Measurements from ENCODE around the gene CAMK1D.

DNA sequence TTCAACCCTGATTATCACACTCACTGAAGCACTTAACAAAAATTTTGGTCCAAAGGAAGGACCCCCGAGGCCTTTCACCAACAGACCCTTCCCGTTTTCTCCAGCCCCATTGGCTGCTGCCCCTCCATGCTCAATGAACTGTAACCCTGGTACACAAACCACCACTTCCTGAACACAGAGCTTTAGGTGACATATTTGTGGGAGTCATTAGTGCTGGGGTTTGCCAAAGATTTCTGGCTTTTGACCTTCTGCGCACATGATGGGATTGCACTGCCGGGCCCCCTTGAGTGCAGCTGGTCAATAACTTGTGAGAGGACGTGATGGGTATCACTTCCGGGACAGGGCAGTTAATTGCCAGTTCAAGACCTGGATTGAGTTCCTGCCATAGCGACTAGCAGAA is 9.0 kb upstream of the CAMK1D start:
- no peak for TF ChIP-seq POLR2AphosphoS5 (IDR thresholded peaks at IDR 0.05; ENCODE audit: insufficient read depth in 1 of 2, low read depth in 1 of 2)
- TF ChIP-seq, protein P1, sequence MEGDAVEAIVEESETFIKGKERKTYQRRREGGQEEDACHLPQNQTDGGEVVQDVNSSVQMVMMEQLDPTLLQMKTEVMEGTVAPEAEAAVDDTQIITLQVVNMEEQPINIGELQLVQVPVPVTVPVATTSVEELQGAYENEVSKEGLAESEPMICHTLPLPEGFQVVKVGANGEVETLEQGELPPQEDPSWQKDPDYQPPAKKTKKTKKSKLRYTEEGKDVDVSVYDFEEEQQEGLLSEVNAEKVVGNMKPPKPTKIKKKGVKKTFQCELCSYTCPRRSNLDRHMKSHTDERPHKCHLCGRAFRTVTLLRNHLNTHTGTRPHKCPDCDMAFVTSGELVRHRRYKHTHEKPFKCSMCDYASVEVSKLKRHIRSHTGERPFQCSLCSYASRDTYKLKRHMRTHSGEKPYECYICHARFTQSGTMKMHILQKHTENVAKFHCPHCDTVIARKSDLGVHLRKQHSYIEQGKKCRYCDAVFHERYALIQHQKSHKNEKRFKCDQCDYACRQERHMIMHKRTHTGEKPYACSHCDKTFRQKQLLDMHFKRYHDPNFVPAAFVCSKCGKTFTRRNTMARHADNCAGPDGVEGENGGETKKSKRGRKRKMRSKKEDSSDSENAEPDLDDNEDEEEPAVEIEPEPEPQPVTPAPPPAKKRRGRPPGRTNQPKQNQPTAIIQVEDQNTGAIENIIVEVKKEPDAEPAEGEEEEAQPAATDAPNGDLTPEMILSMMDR (IDR thresholded peaks at IDR 0.05) = no peak
